IPS-20b (cell line): ENCODE results near the gene ZNHIT6.

Source experiments
- H3K27ac ChIP-seq: one replicate; pipeline ENCODE4 v1.5.1; 2013; ENCODE audit warnings: low read length
- H3K27me3 ChIP-seq: 2 replicates; pipeline ENCODE4 v1.6.1; 2013; ENCODE audit warnings: mild to moderate bottlenecking, low read length, inconsistent platforms; ENCODE audit not compliant: insufficient read depth
- H3K36me3 ChIP-seq: 2 replicates; pipeline ENCODE4 v1.6.1; 2013; ENCODE audit warnings: low read depth, mild to moderate bottlenecking, inconsistent platforms, low read length, moderate library complexity; ENCODE audit not compliant: insufficient read depth
- H3K4me1 ChIP-seq: 2 replicates; pipeline ENCODE4 v1.6.1; 2013; ENCODE audit warnings: mild to moderate bottlenecking, control low read depth, inconsistent platforms, low read length, moderate library complexity; ENCODE audit not compliant: insufficient read depth
- H3K4me3 ChIP-seq: 2 replicates; pipeline ENCODE4 v1.5.1; 2013; ENCODE audit warnings: mild to moderate bottlenecking, low read length, inconsistent platforms
- H3K9ac ChIP-seq: 2 replicates; pipeline ENCODE4 v1.6.1; 2013; ENCODE audit warnings: low read depth, mild to moderate bottlenecking, inconsistent platforms, low read length, moderate library complexity
- H3K9me3 ChIP-seq: 2 replicates; pipeline ENCODE4 v1.6.1; 2013; ENCODE audit warnings: mild to moderate bottlenecking, low read depth, low read length, inconsistent platforms; ENCODE audit not compliant: insufficient read depth

The ZNHIT6 gene

DNA sequence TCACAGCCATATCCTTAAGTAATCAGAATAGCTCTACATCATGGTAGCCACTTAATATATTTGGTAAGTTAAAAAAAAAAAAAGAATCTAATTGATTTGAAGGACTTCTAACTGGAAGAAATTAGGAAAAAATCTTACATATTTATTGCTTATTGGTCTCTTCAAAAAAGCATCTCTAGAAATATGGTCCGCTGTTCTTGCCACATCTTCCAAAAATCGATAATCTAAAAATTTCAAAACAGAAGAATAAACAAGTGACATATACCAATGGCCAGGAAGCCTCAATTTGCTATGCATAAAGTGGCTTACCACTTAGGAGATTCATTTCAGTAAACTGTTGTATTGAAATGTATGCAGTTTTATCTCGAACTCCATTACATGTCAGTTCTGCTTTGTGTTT, 2.3 kb downstream of the ZNHIT6 start:
- Histone ChIP-seq H3K4me1 (peaks cover 5% of the 10 kb centered on the region; the same call in 1 of the 2 replicates), H3K9me3 (no peaks in the 10 kb centered on the region), H3K27ac (no peak overlapping the region), H3K27me3 (no peaks in the 10 kb centered on the region), H3K9ac (no peak overlapping the region), H3K36me3 (peaks cover 50% of the 10 kb centered on the region), H3K4me3 (no peak overlapping the region)

DNA sequence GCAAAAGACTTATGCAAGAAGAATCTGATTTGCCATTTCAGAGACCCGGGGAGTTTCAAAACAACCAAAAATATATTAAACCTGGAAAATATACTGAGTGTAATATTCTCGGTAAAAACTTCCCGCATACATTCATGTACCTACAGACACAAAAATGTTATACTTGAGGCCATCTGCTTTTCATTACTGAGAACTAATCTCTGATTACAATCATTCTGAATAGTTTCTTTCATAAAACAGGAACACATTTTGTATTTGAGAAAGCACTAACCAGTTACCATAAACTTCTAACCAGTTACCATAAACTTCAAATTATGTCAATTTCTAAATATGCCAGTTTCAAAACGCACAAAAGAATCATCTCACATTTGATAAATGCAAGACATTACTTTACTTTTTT, 7.8 kb downstream of the ZNHIT6 start:
- Histone ChIP-seq H3K9ac (no peak overlapping the region), H3K36me3 (peaks cover 76% of the 10 kb centered on the region), H3K27me3 (no peaks in the 10 kb centered on the region), H3K27ac (no peak overlapping the region), H3K4me3 (no peak overlapping the region), H3K4me1 (no peaks in the 10 kb centered on the region), H3K9me3 (no peaks in the 10 kb centered on the region)

DNA sequence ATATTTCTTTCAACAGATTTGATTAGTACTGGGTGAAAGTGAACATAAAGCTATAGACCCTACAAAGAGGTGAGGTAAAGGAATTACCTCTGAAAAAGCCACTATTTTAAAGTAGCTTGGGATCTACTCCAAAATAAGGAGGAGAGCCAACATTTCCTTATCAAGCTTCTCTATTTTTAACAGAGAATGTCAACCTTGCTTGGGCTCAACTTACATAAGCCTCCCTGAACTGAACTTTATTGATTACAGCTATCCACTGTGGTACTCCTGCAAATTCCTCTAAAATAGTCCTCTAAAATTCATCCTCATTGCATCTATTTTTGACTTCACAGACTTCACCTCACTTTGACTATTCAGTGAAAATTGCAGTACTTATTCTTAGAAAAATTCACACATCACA, 10.3 kb downstream of the ZNHIT6 start:
- Histone ChIP-seq H3K36me3 (peaks cover 55% of the 10 kb centered on the region), H3K4me3 (no peak overlapping the region), H3K27me3 (no peaks in the 10 kb centered on the region), H3K27ac (no peak overlapping the region), H3K9ac (no peak overlapping the region), H3K4me1 (no peaks in the 10 kb centered on the region), H3K9me3 (no peaks in the 10 kb centered on the region)

DNA sequence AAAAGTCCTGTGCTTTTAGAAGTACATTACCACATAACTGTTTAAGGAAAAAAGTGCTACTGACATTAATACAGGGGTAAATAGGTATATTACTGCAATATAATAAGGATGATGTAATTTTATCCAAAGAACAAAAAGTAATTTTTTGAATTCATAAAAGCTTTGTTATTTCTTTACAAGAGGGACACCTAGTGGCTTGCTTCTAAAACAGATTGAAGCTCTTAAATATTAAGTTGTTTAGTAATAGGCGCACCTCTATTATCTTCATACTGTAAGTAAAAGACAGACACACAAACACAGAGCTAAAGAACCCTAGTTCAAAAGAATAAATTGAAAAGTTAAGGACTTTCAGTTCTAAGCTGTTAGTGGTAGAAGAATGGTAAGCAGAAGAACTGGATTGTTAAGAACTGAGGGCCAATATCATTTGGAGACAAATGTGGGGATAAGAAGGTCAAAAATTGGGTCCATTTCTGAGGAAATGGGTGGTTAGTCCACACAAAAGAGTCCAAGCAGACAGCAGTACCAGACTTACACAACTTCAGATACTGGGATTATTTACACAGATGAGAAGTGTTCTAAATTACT, 15.4 kb downstream of the ZNHIT6 start:
- Histone ChIP-seq H3K9ac (no peak overlapping the region), H3K9me3 (no peaks in the 10 kb centered on the region), H3K36me3 (peaks cover 13% of the 10 kb centered on the region), H3K27me3 (no peaks in the 10 kb centered on the region), H3K27ac (no peak overlapping the region), H3K4me3 (no peak overlapping the region), H3K4me1 (no peaks in the 10 kb centered on the region)

DNA sequence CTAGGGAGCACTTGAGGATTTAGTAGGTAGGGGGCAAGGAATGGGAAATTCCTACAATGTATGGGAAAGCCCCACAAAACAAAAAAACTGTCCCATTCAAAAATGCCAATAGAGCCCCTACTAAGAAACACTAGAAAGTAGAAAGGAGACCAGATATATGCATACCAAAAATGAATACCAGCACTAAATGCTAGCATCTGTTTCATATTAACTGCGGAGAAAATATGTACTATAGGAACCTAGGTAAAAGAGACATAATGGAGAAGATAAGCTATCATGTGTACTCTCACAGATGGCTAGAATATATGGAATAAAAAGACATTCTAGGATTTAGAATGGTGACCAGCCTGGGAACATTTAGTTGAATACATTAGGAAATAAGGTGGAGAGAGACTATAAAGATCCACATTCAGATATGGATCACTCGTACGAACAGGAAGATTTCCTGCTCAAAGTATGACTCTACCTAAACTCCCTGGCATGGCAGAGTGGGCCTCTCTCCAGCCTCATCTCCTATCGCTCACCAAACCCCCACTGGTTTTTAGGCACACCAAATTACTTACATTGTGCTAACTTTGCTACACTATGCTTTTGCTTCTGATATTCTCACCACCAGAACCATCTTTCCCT, 18.3 kb downstream of the ZNHIT6 start:
- H3K9ac ChIP-seq: no peak overlapping the region
- H3K4me3 ChIP-seq: no peak overlapping the region
- H3K4me1 ChIP-seq: no peaks in the 10 kb centered on the region
- H3K27ac ChIP-seq: no peak overlapping the region
- H3K9me3 ChIP-seq: no peaks in the 10 kb centered on the region
- no peaks in the 10 kb centered on the region for H3K27me3 ChIP-seq
- peaks cover 11% of the 10 kb centered on the region for H3K36me3 ChIP-seq

DNA sequence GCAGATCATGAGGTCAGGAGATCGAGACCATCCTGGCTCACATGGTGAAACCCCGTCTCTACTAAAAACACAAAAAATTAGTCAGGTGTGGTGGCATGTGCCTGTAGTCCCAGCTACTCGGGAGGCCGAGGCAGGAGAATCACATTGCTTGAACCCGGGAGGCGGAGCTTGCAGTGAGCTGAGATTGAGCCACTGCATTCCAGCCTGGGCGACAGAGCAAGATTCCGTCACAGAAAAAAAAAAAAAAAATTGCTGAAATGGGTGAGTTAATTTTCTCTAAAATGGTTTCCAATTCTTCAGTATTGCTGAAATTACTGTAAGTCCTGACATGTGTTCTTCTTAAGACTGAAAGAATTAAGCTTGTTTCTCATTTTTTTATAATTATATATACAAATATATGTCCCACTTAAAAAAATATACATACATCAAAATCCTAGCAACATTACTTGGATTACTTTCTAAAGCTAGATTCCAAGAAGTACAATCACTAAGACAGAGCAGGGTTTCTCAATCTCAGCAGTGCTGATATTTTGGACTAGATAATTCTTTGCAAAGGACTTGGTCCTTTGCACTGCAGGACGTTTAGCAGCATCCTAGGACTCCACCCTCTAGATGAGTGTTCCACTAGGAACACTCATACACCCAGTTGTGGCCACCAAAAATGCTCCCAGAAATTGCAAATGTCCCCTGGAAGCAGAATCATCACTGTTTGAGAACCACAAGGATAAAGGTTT, 24.8 kb downstream of the ZNHIT6 start:
- Histone ChIP-seq H3K4me3 (no peak overlapping the region), H3K9ac (no peak overlapping the region), H3K36me3 (peaks cover 19% of the 10 kb centered on the region; the same call in 1 of the 2 replicates), H3K4me1 (no peaks in the 10 kb centered on the region), H3K27ac (no peak overlapping the region), H3K27me3 (no peaks in the 10 kb centered on the region), H3K9me3 (no peaks in the 10 kb centered on the region)

DNA sequence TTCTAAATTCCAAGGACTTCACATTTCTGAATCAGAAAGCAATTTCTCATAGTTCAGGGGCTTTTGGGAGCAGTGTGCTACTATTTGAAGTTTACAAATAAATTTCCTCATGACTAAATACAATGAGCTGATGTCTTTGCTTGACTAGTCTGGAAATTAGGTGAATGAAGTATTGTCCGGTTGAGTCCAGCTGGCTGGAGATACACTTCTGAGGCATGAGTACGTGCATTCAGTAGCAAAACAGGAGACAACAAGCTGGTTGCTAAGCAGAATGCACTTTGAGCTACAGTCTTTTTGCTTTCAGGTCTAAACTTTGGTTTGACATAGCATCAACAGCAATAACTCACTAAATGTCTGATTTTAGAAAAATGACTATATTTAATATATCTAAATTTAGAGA, 27.1 kb downstream of the ZNHIT6 start:
- H3K9me3 ChIP-seq: no peaks in the 10 kb centered on the region
- H3K36me3 ChIP-seq: peaks cover 38% of the 10 kb centered on the region
- no peak overlapping the region for H3K4me3 ChIP-seq
- no peak overlapping the region for H3K9ac ChIP-seq
- H3K27ac ChIP-seq: no peak overlapping the region
- H3K27me3 ChIP-seq: no peaks in the 10 kb centered on the region
- H3K4me1 ChIP-seq: no peaks in the 10 kb centered on the region

DNA sequence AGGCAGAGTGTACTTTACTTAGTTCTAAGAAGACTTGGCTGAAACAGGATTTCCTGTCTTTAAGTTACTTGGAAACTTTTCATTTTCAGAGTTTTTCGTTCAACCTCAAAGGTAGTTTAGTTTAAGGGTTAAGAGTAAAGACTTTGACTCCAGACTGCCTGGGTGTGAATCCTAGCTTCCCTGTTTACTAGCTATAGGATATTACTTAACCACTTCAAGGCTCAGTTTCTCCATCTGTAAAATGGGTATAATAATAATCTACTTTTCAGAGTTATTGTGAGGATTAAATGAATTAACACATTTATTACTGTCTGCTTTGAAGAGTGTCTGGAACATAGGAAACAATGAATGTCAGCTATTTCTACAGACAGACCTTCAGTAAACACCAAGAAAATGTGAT, 30.0 kb downstream of the ZNHIT6 start:
- peaks cover 54% of the 10 kb centered on the region for H3K36me3 ChIP-seq
- no peaks in the 10 kb centered on the region for H3K4me1 ChIP-seq
- no peaks in the 10 kb centered on the region for H3K9me3 ChIP-seq
- H3K4me3 ChIP-seq: no peak overlapping the region
- H3K9ac ChIP-seq: no peak overlapping the region
- no peak overlapping the region for H3K27ac ChIP-seq
- no peaks in the 10 kb centered on the region for H3K27me3 ChIP-seq

DNA sequence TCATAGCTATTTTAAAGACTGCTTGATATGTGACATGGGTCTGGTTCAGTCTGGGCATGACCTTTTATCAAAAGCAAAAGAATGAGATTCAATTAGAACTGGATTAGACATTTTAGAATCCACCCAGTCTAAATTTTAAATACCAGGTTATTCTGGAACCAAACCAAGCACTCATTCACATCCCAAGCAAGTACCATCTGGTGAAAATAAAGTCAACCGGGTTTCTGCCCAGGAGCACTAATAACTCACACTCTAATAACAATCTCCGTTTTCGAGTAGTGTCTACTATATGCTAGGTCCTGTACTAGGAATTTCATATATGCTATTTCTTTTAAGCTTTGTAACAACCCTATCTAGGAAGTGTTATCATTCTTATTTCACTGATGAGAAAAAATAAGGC, 30.6 kb downstream of the ZNHIT6 start:
- Histone ChIP-seq H3K36me3 (peaks cover 58% of the 10 kb centered on the region), H3K27me3 (no peaks in the 10 kb centered on the region), H3K4me1 (no peaks in the 10 kb centered on the region)

DNA sequence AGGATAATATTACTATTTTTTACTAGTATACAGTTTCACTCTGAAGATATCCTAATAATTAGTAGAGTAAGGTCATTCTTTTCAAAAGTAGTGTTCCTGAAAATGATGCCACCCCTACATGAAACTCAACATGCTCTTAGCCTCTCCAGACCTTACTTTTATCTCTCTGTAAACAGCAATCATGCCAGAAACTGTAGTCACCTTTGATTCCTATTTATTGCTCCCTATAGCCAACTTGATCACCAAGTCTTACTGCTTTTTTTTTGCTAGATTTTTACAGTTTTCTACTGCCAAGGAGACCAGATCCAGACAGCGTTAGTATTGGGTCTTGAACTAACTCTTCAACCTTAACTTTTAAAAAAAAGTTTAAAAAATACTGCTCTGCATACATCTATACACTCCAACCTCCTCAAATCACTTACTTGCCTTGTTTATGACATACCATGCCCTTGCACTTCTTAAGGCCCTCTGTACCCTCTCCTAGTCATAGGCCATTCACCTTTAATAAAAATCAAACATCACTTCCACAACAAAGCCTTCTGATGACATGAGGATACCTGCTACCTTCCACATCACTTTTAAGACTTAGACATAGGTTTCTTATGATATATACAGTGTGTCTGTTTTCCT, 36.1 kb downstream of the ZNHIT6 start:
- Histone ChIP-seq H3K36me3 (peaks cover 38% of the 10 kb centered on the region), H3K27ac (no peak overlapping the region), H3K4me1 (peaks cover 11% of the 10 kb centered on the region; the same call in 1 of the 2 replicates), H3K9me3 (no peaks in the 10 kb centered on the region), H3K4me3 (no peak overlapping the region), H3K9ac (no peak overlapping the region), H3K27me3 (no peaks in the 10 kb centered on the region)

More for the DNA sequence above, 30.6 kb downstream of the ZNHIT6 start:
- no peaks in the 10 kb centered on the region for H3K9me3 ChIP-seq
- H3K9ac ChIP-seq: no peak overlapping the region
- no peak overlapping the region for H3K4me3 ChIP-seq
- no peak overlapping the region for H3K27ac ChIP-seq

DNA sequence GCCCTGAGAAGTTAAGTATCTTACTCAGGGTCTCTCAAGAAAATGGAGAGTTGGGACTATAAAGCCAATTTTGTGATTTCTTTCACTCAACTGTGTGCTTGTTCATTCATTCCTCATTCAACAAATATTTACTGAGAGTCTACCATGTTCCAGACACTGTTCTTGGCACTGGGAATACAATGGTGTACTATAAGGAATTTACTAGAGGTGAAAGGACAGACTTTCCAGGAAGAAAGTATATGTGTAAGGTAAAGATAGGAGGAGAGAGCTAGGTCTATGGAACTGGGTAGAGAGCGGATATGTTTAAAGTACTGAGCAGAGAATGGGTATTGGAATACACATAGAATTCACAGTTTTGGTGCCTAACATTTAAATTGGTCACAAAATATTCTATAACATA, 42.3 kb downstream of the ZNHIT6 start:
- no peak overlapping the region for H3K4me3 ChIP-seq
- H3K27ac ChIP-seq: no peak overlapping the region
- H3K9me3 ChIP-seq: no peaks in the 10 kb centered on the region
- H3K9ac ChIP-seq: no peak overlapping the region
- peaks cover 7% of the 10 kb centered on the region; the same call in 1 of the 2 replicates for H3K36me3 ChIP-seq
- H3K27me3 ChIP-seq: no peaks in the 10 kb centered on the region
- peaks cover 11% of the 10 kb centered on the region; the same call in 1 of the 2 replicates for H3K4me1 ChIP-seq
